Mucosa of descending colon (tissue), 3 donors: ENCODE measurements around the gene IGSF9B. TPM values are rescaled to one million over a fixed set of nuclear protein-coding genes. Genes with fewer than 3 reads are reported as not detected.

Experiments used
- ATAC-seq: fragments of 200-7000 bp; cut with Tn5 transposase; one replicate; pipeline ENCODE4 v1.9.1; 2020; ENCODE audit warnings: mild to moderate bottlenecking, moderate library complexity
- DNase-seq, 3 donors: peaks; one replicate each; pipeline ENCODE4 v3.0.0-alpha.2; 2020
- H3K36me3 ChIP-seq: fragments of 200-600 bp; one replicate; pipeline ENCODE4 v1.8.0; 2021; ENCODE audit warnings: low read depth, mild to moderate bottlenecking
- H3K4me1 ChIP-seq: fragments of 200-600 bp; one replicate; pipeline ENCODE4 v1.8.0; 2021; ENCODE audit warnings: low read depth, mild to moderate bottlenecking
- H3K4me3 ChIP-seq: fragments of 200-600 bp; one replicate; pipeline ENCODE4 v1.8.0; 2021; ENCODE audit warnings: mild to moderate bottlenecking
- H3K9me3 ChIP-seq: fragments of 200-600 bp; one replicate; pipeline ENCODE4 v1.8.0; 2021; ENCODE audit warnings: mild to moderate bottlenecking
- CTCF ChIP-seq: fragments of 200-600 bp; IDR thresholded peaks from one replicate; pipeline ENCODE4 v1.8.0; 2022; ENCODE audit warnings: antibody characterized with exemption, mild to moderate bottlenecking
- intact Hi-C, 2 donors: fragments of 100-400 bp; cut with DNase I in 1 of 2; cut with micrococcal nuclease in 1 of 2; formaldehyde crosslinking; loops; one replicate each; pipeline versions ENCODE4 v1.11.0 to v1.11.1; 2022; cut with DNase I, micrococcal nuclease
- total RNA-seq, 3 donors: library from RNA; stranded (reverse); fragmentation: NEBNext Ultra II Directional in 2 of 3; extraction: Animal tissue kit (Norgen Biotek cat#: 25700) in 2 of 3; gene quantifications; one replicate each; pipeline versions ENCODE4 v1.2.1 to v1.2.4, GENCODE V29; 2021 to 2023
- donor health status: DM: no; HTN: no; CAD: no; lungs with moderate emphysema.
- donor health status: DM: no; HTN: no; CAD: no.
- donor health status: DM: no; HTN: yes; CAD: no.

The IGSF9B gene
- total RNA-seq, 3 donors from 2014 or later = 5.2 to 42.6 (median 5.8) TPM

- intact Hi-C loops = no loop called here
- Histone ChIP-seq H3K4me3 (no peak overlapping the region), H3K36me3 (no peaks in the 10 kb centered on the region), H3K9me3 (no peaks in the 10 kb centered on the region), H3K4me1 (no peaks in the 10 kb centered on the region)
- ATAC-seq (no peak), DNase-seq (no peak)
- TF ChIP-seq CTCF = no peak
These were observed 64.6 kb downstream of the IGSF9B start for GRCh38 chr11:133892126-133892525.

GRCh38 chr11:133889893-133890292, 66.9 kb downstream of the IGSF9B start:
- Histone ChIP-seq H3K36me3 (no peaks in the 10 kb centered on the region), H3K4me3 (no peak overlapping the region), H3K9me3 (no peaks in the 10 kb centered on the region), H3K4me1 (no peaks in the 10 kb centered on the region)
- ATAC-seq (no peak), DNase-seq (no peak)
- intact Hi-C loops = no loop called here
- no peak for TF ChIP-seq CTCF

- intact Hi-C loops = no loop called here
- no peak for DNase-seq
- ATAC-seq = no peak
- Histone ChIP-seq H3K36me3 (no peaks in the 10 kb centered on the region), H3K4me1 (no peaks in the 10 kb centered on the region), H3K9me3 (no peaks in the 10 kb centered on the region), H3K4me3 (no peak overlapping the region)
- no peak for TF ChIP-seq CTCF
These were observed 67.6 kb downstream of the IGSF9B start for GRCh38 chr11:133889188-133889587.

GRCh38 chr11:133887692-133888332, 69.0 kb downstream of the IGSF9B start:
- Histone ChIP-seq H3K36me3 (no peaks in the 10 kb centered on the region), H3K4me3 (no peak overlapping the region), H3K4me1 (no peaks in the 10 kb centered on the region), H3K9me3 (no peaks in the 10 kb centered on the region)
- DNase-seq (no peak), ATAC-seq (no peak)
- intact Hi-C loops = no loop called here
- TF ChIP-seq CTCF = no peak

DNA sequence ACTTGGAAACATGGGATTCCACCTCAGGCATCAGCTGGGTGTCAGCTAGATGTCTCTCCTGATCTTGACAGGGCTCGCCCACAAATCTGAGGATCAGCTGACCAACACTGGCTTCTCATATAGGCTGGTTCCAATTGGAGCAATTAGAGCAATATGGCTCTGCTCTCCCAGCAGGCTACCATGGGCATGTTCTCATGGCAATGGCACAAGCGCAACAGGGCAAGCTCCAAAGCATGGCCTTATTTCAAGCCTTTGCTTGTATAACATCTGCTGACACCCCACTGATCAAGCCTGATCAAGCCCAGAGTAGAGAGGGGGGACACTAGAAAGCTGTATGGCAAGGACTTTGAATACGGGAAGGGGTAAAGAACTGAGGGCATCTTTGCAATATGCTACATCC, 70.7 kb downstream of the IGSF9B start:
- intact Hi-C loops = no loop called here
- no peak overlapping the region for H3K4me3 ChIP-seq
- ATAC-seq = no peak
- no peaks in the 10 kb centered on the region for H3K4me1 ChIP-seq
- no peak for DNase-seq
- no peaks in the 10 kb centered on the region for H3K9me3 ChIP-seq
- no peak for TF ChIP-seq CTCF
- H3K36me3 ChIP-seq = no peaks in the 10 kb centered on the region

DNA sequence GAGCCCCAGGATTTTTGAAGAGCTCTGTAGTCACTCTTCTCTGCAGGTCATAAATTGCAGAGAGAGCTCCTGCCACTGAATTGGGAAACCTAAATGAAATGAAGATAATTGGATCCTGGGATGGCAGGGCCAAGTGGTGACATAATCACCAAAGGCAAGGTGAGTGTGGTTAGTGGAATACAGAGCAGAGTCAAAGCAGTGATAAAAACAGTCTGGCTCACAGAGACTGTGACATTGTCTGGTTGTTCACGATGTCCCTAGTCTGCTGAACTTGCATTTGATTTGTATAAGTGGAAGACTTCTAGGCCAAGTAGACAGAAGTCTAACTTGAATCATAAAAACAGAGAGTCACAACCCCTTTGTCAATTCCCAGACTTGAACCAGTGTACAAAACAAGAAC, 84.6 kb downstream of the IGSF9B start:
- Histone ChIP-seq H3K4me1 (no peaks in the 10 kb centered on the region), H3K9me3 (no peaks in the 10 kb centered on the region), H3K36me3 (no peaks in the 10 kb centered on the region), H3K4me3 (no peak overlapping the region)
- no peak for TF ChIP-seq CTCF
- ATAC-seq (no peak), DNase-seq (no peak)
- intact Hi-C loops = no loop called here
